ENCODE results near the gene C9orf72. TPM values are rescaled to one million over a fixed set of nuclear protein-coding genes. Genes with fewer than 3 reads are reported as not detected.

C9orf72 gene
- total and polyA plus RNA-seq, 2 experiments from 2014 or later, result 9.3 to 30.3 TPM

DNA sequence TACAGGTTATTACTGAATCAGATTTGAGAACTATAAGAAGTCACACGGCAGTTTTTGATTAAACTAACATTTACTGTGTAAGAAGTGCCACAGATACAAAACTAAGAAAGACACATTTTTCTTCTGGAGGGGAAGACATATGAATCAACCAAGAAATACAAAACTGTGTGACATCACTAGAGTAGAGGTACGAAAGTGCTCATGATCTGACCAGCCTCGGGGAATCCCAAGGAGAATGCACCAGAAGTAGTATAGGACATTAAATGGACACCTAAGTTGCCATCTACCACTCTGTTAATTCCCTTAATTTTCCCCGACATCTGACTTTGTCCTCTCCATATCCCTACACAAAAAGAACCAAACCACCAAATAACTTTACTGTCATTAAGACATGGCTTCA is 54.5 kb downstream of the C9orf72 start:
- WGBS (ENCODE audit: low lambda C conversion rate, missing lambda C conversion rate), result 98% methylated on average over 4 of the region's 4 CpGs
- H3K4me2 ChIP-seq, result no peak overlapping the region
- H3K4me3 ChIP-seq, result no peak overlapping the region
- no peaks in the 10 kb centered on the region for H3K36me3 ChIP-seq (replicated peaks; ENCODE audit: insufficient read depth, low read depth)
- H3K9me3 ChIP-seq (ENCODE audit: low read depth), result no peaks in the 10 kb centered on the region
- no peak for DNase-seq (ENCODE audit: low spot score)
- H3K79me2 ChIP-seq, result peaks cover 98% of the 10 kb centered on the region
- no peaks in the 10 kb centered on the region for H3K9me2 ChIP-seq (replicated peaks; ENCODE audit: insufficient read depth)
- H3K4me1 ChIP-seq (ENCODE audit: insufficient read depth), result no peaks in the 10 kb centered on the region
- H4K20me1 ChIP-seq (ENCODE audit: insufficient read depth, poor library complexity, severe bottlenecking), result no peaks in the 10 kb centered on the region
- no peak overlapping the region for H2AFZ ChIP-seq
- H3K27me3 ChIP-seq, result no peaks in the 10 kb centered on the region
- no peak overlapping the region for H3K27ac ChIP-seq
- no peak for TF ChIP-seq EZH2phosphoT487 (IDR thresholded peaks at IDR 0.05; ENCODE audit: low read depth, severe bottlenecking, unreplicated experiment)
- TF ChIP-seq, protein P1, sequence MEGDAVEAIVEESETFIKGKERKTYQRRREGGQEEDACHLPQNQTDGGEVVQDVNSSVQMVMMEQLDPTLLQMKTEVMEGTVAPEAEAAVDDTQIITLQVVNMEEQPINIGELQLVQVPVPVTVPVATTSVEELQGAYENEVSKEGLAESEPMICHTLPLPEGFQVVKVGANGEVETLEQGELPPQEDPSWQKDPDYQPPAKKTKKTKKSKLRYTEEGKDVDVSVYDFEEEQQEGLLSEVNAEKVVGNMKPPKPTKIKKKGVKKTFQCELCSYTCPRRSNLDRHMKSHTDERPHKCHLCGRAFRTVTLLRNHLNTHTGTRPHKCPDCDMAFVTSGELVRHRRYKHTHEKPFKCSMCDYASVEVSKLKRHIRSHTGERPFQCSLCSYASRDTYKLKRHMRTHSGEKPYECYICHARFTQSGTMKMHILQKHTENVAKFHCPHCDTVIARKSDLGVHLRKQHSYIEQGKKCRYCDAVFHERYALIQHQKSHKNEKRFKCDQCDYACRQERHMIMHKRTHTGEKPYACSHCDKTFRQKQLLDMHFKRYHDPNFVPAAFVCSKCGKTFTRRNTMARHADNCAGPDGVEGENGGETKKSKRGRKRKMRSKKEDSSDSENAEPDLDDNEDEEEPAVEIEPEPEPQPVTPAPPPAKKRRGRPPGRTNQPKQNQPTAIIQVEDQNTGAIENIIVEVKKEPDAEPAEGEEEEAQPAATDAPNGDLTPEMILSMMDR (IDR thresholded peaks at IDR 0.05; ENCODE audit: poor library complexity), result no peak
- no peak for TF ChIP-seq EZH2 (IDR thresholded peaks at IDR 0.05; ENCODE audit: borderline replicate concordance)

GRCh38 chr9:27518006-27518405 is 55.3 kb downstream of the C9orf72 start:
- no peak for TF ChIP-seq EZH2 (IDR thresholded peaks at IDR 0.05; ENCODE audit: borderline replicate concordance)
- TF ChIP-seq, protein P1 (IDR thresholded peaks at IDR 0.05; ENCODE audit: poor library complexity), result no peak
- no peaks in the 10 kb centered on the region for H3K9me2 ChIP-seq (replicated peaks; ENCODE audit: insufficient read depth)
- no peaks in the 10 kb centered on the region for H3K36me3 ChIP-seq (replicated peaks; ENCODE audit: insufficient read depth, low read depth)
- no peaks in the 10 kb centered on the region for H3K27me3 ChIP-seq
- no peaks in the 10 kb centered on the region for H3K9me3 ChIP-seq (ENCODE audit: low read depth)
- peaks cover 98% of the 10 kb centered on the region for H3K79me2 ChIP-seq
- no peaks in the 10 kb centered on the region for H3K4me1 ChIP-seq (ENCODE audit: insufficient read depth)
- DNase-seq (ENCODE audit: low spot score), result no peak
- WGBS (ENCODE audit: low lambda C conversion rate, missing lambda C conversion rate), result 98% methylated on average over 2 of the region's 2 CpGs
- no peaks in the 10 kb centered on the region for H4K20me1 ChIP-seq (ENCODE audit: insufficient read depth, poor library complexity, severe bottlenecking)
- H3K27ac ChIP-seq, result no peak overlapping the region
- no peak overlapping the region for H2AFZ ChIP-seq
- H3K4me2 ChIP-seq, result no peak overlapping the region
- H3K4me3 ChIP-seq, result no peak overlapping the region

GRCh38 chr9:27514551-27514950 is 58.7 kb downstream of the C9orf72 start:
- H3K9me3 ChIP-seq (ENCODE audit: low read depth), result no peaks in the 10 kb centered on the region
- no peaks in the 10 kb centered on the region for H3K36me3 ChIP-seq (replicated peaks; ENCODE audit: insufficient read depth, low read depth)
- no peak overlapping the region for H3K4me3 ChIP-seq
- WGBS (ENCODE audit: low lambda C conversion rate, missing lambda C conversion rate), result 90% methylated on average over 2 of the region's 2 CpGs
- TF ChIP-seq, protein P1 (IDR thresholded peaks at IDR 0.05; ENCODE audit: poor library complexity), result no peak
- TF ChIP-seq EZH2 (IDR thresholded peaks at IDR 0.05; ENCODE audit: borderline replicate concordance) (no peak), EZH2phosphoT487 (IDR thresholded peaks at IDR 0.05; ENCODE audit: low read depth, severe bottlenecking, unreplicated experiment) (no peak)
- no peaks in the 10 kb centered on the region for H3K27me3 ChIP-seq
- no peaks in the 10 kb centered on the region for H3K9me2 ChIP-seq (replicated peaks; ENCODE audit: insufficient read depth)
- H4K20me1 ChIP-seq (ENCODE audit: insufficient read depth, poor library complexity, severe bottlenecking), result no peaks in the 10 kb centered on the region
- H3K27ac ChIP-seq, result no peak overlapping the region
- H3K79me2 ChIP-seq, result peaks cover 89% of the 10 kb centered on the region
- no peaks in the 10 kb centered on the region for H3K4me1 ChIP-seq (ENCODE audit: insufficient read depth)
- H2AFZ ChIP-seq, result no peak overlapping the region
- no peak overlapping the region for H3K4me2 ChIP-seq
- DNase-seq (ENCODE audit: low spot score), result no peak

- 96% methylated on average over 2 of the region's 2 CpGs for WGBS (ENCODE audit: low lambda C conversion rate, missing lambda C conversion rate)
- Histone ChIP-seq H3K4me3 (no peak overlapping the region), H4K20me1 (ENCODE audit: insufficient read depth, poor library complexity, severe bottlenecking) (no peaks in the 10 kb centered on the region), H3K79me2 (peaks cover 74% of the 10 kb centered on the region), H3K27me3 (no peaks in the 10 kb centered on the region), H2AFZ (no peak overlapping the region), H3K9me3 (ENCODE audit: low read depth) (no peaks in the 10 kb centered on the region), H3K36me3 (replicated peaks; ENCODE audit: insufficient read depth, low read depth) (no peaks in the 10 kb centered on the region), H3K4me2 (no peak overlapping the region), H3K9me2 (replicated peaks; ENCODE audit: insufficient read depth) (no peaks in the 10 kb centered on the region), H3K27ac (no peak overlapping the region), H3K4me1 (ENCODE audit: insufficient read depth) (no peaks in the 10 kb centered on the region)
- TF ChIP-seq EZH2phosphoT487 (IDR thresholded peaks at IDR 0.05; ENCODE audit: low read depth, severe bottlenecking, unreplicated experiment) (no peak), EZH2 (IDR thresholded peaks at IDR 0.05; ENCODE audit: borderline replicate concordance) (no peak)
- TF ChIP-seq, protein P1 (IDR thresholded peaks at IDR 0.05; ENCODE audit: poor library complexity), result no peak
- DNase-seq (ENCODE audit: low spot score), result no peak
These were observed 61.5 kb downstream of the C9orf72 start for GRCh38 chr9:27511771-27512170.
